PC-9 (cell line): Measurements from ENCODE around the gene NPHP1. TPM values are rescaled to one million over a fixed set of nuclear protein-coding genes. Genes with fewer than 3 reads are reported as not detected.

Source experiments
- BruUV-seq: library from RNA; stranded (reverse); fragments of 400-500 nt; replicated peaks from 2 replicates; lab custom pipeline; 2021; lab: Mats Ljungman, UMichigan
- CTCF ChIA-PET: fragments of 300-600 bp; sonication (Branson Sonifier 250); formaldehyde crosslinking; loops from one replicate; lab custom pipeline; 2022; ENCODE audit warnings: antibody characterized with exemption; lab: Charles Lee
- POLR2A ChIA-PET: fragments of 300-600 bp; sonication (Branson Sonifier 250); formaldehyde crosslinking; loops from one replicate; lab custom pipeline; 2022; ENCODE audit warnings: antibody characterized with exemption; ENCODE audit not compliant: unreplicated experiment; lab: Charles Lee
- DNase-seq, 2 experiments: peaks; one replicate each; pipeline versions ENCODE4 v3.0.0 to v3.0.0-alpha.2; 2015 to 2022; ENCODE audit warnings: mixed read lengths in 1 of 2
- H2AFZ ChIP-seq: fragments of 200-600 bp; sonication (generic); 2 replicates; pipeline ENCODE4 v1.8.1; 2017; ENCODE audit warnings: antibody characterized with exemption
- H3F3A ChIP-seq: fragments of 200-600 bp; sonication (generic); 2 replicates; pipeline ENCODE4 v1.8.1; 2017; ENCODE audit warnings: antibody characterized with exemption, mild to moderate bottlenecking, low read depth; ENCODE audit not compliant: insufficient read depth
- H3K27ac ChIP-seq: fragments of 200-600 bp; sonication (generic); 2 replicates; pipeline ENCODE4 v1.6.1; 2016; ENCODE audit warnings: mixed run types
- H3K27me3 ChIP-seq: fragments of 200-600 bp; sonication (generic); 2 replicates; pipeline ENCODE4 v1.6.1; 2016; ENCODE audit warnings: low read depth, mixed run types; ENCODE audit not compliant: insufficient read depth
- H3K36me3 ChIP-seq: fragments of 200-600 bp; sonication (generic); 2 replicates; pipeline ENCODE4 v1.6.1; 2016; ENCODE audit warnings: low read depth, mixed run types
- H3K4me1 ChIP-seq: fragments of 200-600 bp; sonication (generic); replicated peaks from 2 replicates; pipeline ENCODE4 v1.6.1; 2016; ENCODE audit warnings: mixed run types; ENCODE audit not compliant: insufficient read depth
- H3K4me2 ChIP-seq: fragments of 200-600 bp; sonication (generic); 2 replicates; pipeline ENCODE4 v1.6.1; 2017; ENCODE audit warnings: mixed run types
- H3K4me3 ChIP-seq: fragments of 200-600 bp; sonication (generic); 2 replicates; pipeline ENCODE4 v1.6.1; 2016; ENCODE audit warnings: mixed run types
- H3K79me2 ChIP-seq: fragments of 200-600 bp; sonication (generic); 2 replicates; pipeline ENCODE4 v1.6.1; 2017; ENCODE audit warnings: low read depth, mixed run types
- H3K9me2 ChIP-seq: fragments of 200-600 bp; sonication (generic); 2 replicates; pipeline ENCODE4 v1.8.1; 2017; ENCODE audit warnings: mild to moderate bottlenecking; ENCODE audit not compliant: insufficient read depth
- H3K9me3 ChIP-seq: fragments of 200-600 bp; sonication (generic); 2 replicates; pipeline ENCODE4 v1.8.1; 2016; ENCODE audit warnings: low read depth; ENCODE audit not compliant: insufficient read depth
- H4K20me1 ChIP-seq: fragments of 200-600 bp; sonication (generic); 2 replicates; pipeline ENCODE4 v1.8.1; 2017; ENCODE audit not compliant: insufficient read depth
- CTCF ChIP-seq: fragments of 200-600 bp; sonication (generic); conservative IDR thresholded peaks from 2 replicates; pipeline ENCODE4 v1.6.1; 2017; ENCODE audit warnings: mixed run types, antibody characterized with exemption, mild to moderate bottlenecking, moderate library complexity
- EZH2 ChIP-seq: fragments of 200-600 bp; sonication (generic); IDR thresholded peaks from 2 replicates; pipeline ENCODE4 v1.8.0; 2017; ENCODE audit warnings: antibody characterized with exemption, low read depth
- intact Hi-C: fragments of 100-400 bp; cut with micrococcal nuclease; formaldehyde crosslinking; loops from one replicate; pipeline ENCODE4 v1.10.0; 2022; ENCODE audit not compliant: unreplicated experiment
- total RNA-seq: library from RNA; stranded (reverse); gene quantifications from 2 replicates; pipeline ENCODE4 v1.2.3, GENCODE V29; 2021

NPHP1 gene
- total RNA-seq, 1 experiment from 2014 or later, result 13.7 TPM

GRCh38 chr2:110146945-110147332 lies 57.9 kb downstream of the NPHP1 start:
- no peak for DNase-seq
- Histone ChIP-seq H2AFZ (no peak overlapping the region), H4K20me1 (no peaks in the 10 kb centered on the region), H3K27me3 (no peaks in the 10 kb centered on the region), H3K4me3 (no peak overlapping the region), H3K79me2 (no peaks in the 10 kb centered on the region), H3K27ac (no peak overlapping the region), H3K9me3 (no peaks in the 10 kb centered on the region), H3K4me2 (no peak overlapping the region), H3F3A (peaks cover 22% of the 10 kb centered on the region), H3K4me1 (peaks cover 24% of the 10 kb centered on the region), H3K36me3 (no peaks in the 10 kb centered on the region), H3K9me2 (no peaks in the 10 kb centered on the region)
- no peak for TF ChIP-seq EZH2
- TF ChIP-seq CTCF, result no peak
- BruUV-seq, result no TSS peak
- intact Hi-C loops, result no loop called here
- ChIA-PET CTCF (no interaction called here), POLR2A (no interaction called here)

- BruUV-seq, result no TSS peak
- DNase-seq, result no peak
- Histone ChIP-seq H3F3A (peaks cover 22% of the 10 kb centered on the region), H3K9me3 (no peaks in the 10 kb centered on the region), H3K27me3 (no peaks in the 10 kb centered on the region), H3K4me3 (no peak overlapping the region), H3K4me1 (peaks cover 24% of the 10 kb centered on the region), H3K4me2 (no peak overlapping the region), H3K79me2 (no peaks in the 10 kb centered on the region), H3K27ac (no peak overlapping the region), H4K20me1 (no peaks in the 10 kb centered on the region), H2AFZ (no peak overlapping the region), H3K36me3 (no peaks in the 10 kb centered on the region), H3K9me2 (no peaks in the 10 kb centered on the region)
- TF ChIP-seq EZH2 (no peak), CTCF (no peak)
- POLR2A ChIA-PET, result no interaction called here
- intact Hi-C loops, result no loop called here
- CTCF ChIA-PET, result no interaction called here
Observed at GRCh38 chr2:110146183-110146944, 58.4 kb downstream of the NPHP1 start.

GRCh38 chr2:110143982-110144381 lies 60.8 kb downstream of the NPHP1 start:
- H3K4me2 ChIP-seq, result no peak overlapping the region
- CTCF ChIA-PET, result no interaction called here
- H3K4me1 ChIP-seq, result peaks cover 7% of the 10 kb centered on the region
- H3K79me2 ChIP-seq, result no peaks in the 10 kb centered on the region
- DNase-seq, result no peak
- H3K9me3 ChIP-seq, result no peaks in the 10 kb centered on the region
- POLR2A ChIA-PET, result no interaction called here
- intact Hi-C loops, result no loop called here
- peaks cover 7% of the 10 kb centered on the region for H3F3A ChIP-seq
- H2AFZ ChIP-seq, result no peak overlapping the region
- BruUV-seq, result no TSS peak
- H3K27ac ChIP-seq, result no peak overlapping the region
- no peak overlapping the region for H3K4me3 ChIP-seq
- no peaks in the 10 kb centered on the region for H3K36me3 ChIP-seq
- no peaks in the 10 kb centered on the region for H3K9me2 ChIP-seq
- H3K27me3 ChIP-seq, result no peaks in the 10 kb centered on the region
- no peak for TF ChIP-seq EZH2
- no peak for TF ChIP-seq CTCF
- no peaks in the 10 kb centered on the region for H4K20me1 ChIP-seq
